ENCODE data around the gene MYO5A.

Gene MYO5A

DNA sequence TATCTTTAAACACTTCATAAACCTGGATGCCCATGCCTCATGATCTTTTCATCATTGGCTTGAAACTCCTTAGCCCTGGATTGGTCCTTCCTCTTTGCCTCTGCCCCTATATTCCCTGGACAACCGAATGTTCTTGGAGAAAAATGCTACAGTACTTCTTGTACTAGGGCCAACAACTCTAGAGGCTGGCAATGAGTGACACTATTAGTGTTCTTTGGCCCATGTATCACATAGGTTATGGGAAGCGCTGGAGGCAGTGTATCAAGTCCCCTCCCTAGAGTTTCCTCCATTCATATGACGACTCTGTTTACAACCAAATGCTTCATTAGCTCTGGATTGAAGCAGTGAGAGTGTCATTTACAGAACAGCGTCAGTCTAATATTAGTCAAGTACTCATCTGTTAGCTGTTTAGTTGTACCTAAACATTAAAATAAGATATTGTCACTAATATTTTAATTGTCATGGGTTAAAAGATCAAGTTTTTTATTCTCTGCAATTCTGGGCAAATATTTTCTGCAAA is 166.6 kb downstream of the MYO5A start:
- TF ChIP-seq, protein P1, sequence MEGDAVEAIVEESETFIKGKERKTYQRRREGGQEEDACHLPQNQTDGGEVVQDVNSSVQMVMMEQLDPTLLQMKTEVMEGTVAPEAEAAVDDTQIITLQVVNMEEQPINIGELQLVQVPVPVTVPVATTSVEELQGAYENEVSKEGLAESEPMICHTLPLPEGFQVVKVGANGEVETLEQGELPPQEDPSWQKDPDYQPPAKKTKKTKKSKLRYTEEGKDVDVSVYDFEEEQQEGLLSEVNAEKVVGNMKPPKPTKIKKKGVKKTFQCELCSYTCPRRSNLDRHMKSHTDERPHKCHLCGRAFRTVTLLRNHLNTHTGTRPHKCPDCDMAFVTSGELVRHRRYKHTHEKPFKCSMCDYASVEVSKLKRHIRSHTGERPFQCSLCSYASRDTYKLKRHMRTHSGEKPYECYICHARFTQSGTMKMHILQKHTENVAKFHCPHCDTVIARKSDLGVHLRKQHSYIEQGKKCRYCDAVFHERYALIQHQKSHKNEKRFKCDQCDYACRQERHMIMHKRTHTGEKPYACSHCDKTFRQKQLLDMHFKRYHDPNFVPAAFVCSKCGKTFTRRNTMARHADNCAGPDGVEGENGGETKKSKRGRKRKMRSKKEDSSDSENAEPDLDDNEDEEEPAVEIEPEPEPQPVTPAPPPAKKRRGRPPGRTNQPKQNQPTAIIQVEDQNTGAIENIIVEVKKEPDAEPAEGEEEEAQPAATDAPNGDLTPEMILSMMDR (IDR thresholded peaks at IDR 0.05; ENCODE audit: low read depth, low read length) = no peak
- H3K4me3 ChIP-seq (ENCODE audit: low read depth, low read length) = no peak overlapping the region

DNA sequence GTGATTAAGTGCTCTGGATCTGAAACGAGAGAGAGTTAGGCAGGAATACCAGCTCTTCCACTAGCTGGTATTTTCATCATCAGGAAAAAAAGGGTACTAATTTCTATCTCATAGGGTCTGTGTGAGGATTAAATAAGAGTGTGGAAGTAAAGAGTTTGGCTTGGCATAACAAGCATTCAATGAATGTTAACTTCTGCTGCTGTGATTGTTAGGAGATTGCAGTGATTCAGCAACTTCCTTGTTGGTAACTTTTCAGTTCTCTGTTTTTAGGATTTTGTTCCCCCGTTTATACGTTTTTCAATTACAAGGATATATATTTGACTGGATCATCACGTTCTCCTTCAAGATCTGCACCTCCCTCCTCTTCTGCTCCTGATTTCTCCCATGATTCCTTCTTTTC is 167.2 kb downstream of the MYO5A start:
- TF ChIP-seq, protein P1 (IDR thresholded peaks at IDR 0.05; ENCODE audit: low read depth, low read length) = no peak
- H3K4me3 ChIP-seq (ENCODE audit: low read depth, low read length) = no peak overlapping the region

DNA sequence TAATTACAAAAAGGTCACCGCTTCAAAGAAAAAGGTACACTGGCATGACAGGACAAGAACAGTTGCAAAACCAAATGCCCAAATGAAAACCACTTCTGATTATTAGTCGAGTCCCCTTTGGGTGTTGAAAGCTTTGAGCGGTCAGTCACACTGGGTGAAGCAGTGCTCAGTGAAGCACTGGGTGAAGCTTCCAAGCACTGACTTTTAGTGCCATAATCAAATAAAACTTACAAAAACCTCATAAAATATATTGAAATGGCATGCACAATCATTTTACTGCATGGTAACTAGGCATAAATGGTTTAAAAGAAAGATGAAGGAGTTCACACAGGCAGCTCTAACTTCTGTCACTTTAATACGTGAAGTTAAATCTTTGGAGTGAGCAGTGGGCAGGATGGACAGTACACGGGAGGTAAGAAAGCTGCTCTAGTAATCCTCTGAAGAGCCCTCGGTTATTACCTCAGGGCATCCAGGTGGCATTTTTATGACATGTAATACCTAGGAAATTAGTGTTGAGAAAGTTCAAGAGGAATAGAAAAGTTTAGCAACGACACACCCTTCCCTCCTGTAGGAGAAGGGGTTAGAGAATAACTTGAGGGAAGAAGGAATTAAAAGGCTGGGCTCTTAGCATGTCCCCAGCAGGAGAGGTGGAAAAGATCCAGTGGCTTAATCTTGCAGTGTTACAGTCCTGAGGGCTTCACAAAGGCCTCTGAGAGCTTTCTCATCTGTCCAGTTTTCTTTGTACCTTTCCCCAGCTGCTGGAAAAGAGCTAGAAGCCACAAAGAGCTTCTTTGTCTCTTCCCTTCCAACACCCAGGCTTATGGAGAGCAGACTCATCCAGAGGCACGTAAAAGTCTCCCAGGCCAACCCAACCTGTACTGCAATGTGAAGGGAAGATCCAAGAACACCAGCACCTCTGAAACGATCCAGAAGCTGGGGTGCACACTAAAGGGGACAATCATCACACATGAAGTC is 168.2 kb downstream of the MYO5A start:
- TF ChIP-seq, protein P1 (IDR thresholded peaks at IDR 0.05; ENCODE audit: low read depth, low read length) = no peak
- H3K4me3 ChIP-seq (ENCODE audit: low read depth, low read length) = no peak overlapping the region

DNA sequence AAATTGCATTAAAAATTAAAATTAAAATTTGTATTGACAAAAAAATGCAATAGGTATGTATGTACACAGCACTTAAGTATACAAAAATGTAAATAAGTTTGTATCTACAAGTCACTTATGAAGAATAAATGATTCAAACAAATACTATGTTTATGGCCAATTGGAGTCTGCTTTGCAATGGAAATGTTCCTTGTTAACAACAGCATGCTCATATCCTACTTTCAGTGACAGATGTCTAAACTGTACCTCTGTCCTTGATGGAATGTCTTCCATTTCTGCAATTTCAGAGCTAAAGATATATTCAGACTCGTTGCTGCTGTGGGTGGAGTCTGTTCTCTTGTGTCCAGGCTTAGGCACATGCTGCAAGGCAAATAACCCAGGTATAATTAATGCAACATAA is 169.0 kb downstream of the MYO5A start:
- no peak overlapping the region for H3K4me3 ChIP-seq (ENCODE audit: low read depth, low read length)
- TF ChIP-seq, protein P1 (IDR thresholded peaks at IDR 0.05; ENCODE audit: low read depth, low read length) = no peak

DNA sequence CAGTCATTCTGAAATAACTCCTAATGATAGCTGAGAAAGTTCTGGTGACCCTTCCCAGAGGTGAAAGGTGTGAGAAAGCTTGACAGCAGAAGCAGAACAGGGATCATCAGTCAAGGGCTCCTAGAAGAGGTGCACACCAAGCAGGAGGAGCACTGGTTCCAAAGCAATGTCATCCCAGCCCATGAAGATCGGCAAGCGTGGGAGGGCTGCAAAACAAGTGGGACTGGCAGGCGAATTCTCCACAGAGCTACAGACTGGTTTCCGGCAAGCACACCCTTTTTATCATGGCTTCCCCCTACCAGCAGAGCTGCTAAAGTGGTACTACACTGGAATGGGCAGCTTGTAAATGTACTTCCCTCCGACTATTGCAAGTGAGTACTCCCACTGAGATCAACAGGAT is 170.7 kb downstream of the MYO5A start:
- TF ChIP-seq, protein P1 (IDR thresholded peaks at IDR 0.05; ENCODE audit: low read depth, low read length) = no peak
- H3K4me3 ChIP-seq (ENCODE audit: low read depth, low read length) = no peak overlapping the region

DNA sequence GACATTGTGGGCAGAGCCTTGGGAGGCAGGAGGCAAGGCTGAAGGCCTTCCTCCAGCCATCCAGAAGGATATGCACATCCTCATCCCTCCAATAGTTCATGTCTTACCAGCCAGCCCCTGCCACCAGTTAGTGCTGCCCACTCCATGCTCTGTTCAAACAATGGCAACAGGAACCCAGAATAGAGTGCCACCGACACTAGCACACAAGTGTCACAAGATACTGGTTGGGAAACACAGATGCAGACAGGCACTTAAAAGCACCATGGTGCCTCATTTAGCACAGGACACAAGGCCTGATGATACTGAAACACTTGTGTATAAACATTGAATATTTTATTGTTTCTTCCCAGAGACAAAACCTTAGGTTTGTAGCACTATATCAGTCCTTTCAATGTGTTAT is 176.6 kb downstream of the MYO5A start:
- no peak overlapping the region for H3K4me3 ChIP-seq (ENCODE audit: low read depth, low read length)
- TF ChIP-seq, protein P1 (IDR thresholded peaks at IDR 0.05; ENCODE audit: low read depth, low read length) = no peak

All from WI38 (cell line).